ENCODE data around the gene TLE2.
A peak's percentile ranks its signal among the peaks of the same experiment; 100 is the strongest.
"Not testable (repeated sequence)": the region's sequence is repeated elsewhere in the genome, so short reads cannot be mapped to it uniquely, and the experiment has no call there.

TLE2 gene

DNA sequence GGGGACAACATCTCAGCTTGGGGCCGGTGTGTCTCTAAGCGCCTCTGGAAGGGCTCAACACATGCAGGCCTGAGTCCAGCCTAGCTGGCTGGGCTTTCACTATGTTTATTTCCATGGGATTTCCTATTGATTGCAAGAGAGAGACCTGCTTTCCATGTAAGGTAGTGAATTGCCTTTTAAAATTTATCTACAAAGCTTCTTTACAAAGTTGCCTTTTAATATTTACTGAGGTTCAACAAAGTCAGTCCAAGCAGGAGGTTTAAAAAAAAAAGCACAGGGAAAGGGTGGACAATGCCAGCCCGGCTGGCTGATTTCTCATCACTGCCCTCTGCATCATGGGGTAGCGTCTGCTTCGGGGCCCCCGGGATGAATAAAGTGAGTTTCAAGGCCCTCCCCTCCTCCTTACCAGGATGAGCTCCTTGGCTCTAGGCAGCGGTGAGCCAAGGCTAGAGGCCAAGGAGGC lies 15.8 kb downstream of the TLE2 start:
- DNase-seq (ENCODE audit: low read depth in 2 of 2), result no peak

- DNase-seq (ENCODE audit: low read depth in 2 of 2), result no peak
Measured at GRCh38 chr19:3012621-3013262, 16.3 kb downstream of the TLE2 start.

GRCh38 chr19:3012059-3012458 lies 17.0 kb downstream of the TLE2 start:
- not testable (repeated sequence) for DNase-seq (ENCODE audit: low read depth in 2 of 2)

- DNase-seq (ENCODE audit: low read depth in 2 of 2), result no peak
Measured at GRCh38 chr19:3010871-3011270, 18.2 kb downstream of the TLE2 start.

DNA sequence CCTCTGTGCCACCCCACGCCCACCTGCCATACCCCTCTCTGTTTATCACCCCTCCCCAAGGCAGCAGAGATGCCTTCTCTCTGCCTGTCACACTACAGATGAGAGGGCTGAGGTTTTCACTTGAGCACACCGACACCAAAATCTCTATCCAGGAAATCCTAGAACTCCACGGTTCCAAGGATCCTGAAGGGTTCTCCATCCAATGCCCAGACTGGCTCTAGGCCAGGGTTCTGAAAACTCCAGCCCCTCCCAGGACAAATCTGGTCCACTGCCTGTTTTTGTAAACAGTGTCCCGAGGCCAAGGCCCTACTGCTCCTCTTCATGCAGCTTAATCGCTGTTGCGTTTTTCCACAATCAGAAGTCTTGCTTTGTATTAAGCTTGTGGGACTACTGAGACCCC lies 20.1 kb downstream of the TLE2 start:
- no peak for DNase-seq (ENCODE audit: low read depth in 2 of 2)

GRCh38 chr19:3007975-3008374 lies 21.1 kb downstream of the TLE2 start:
- DNase-seq (ENCODE audit: low read depth in 2 of 2), result no peak

DNA sequence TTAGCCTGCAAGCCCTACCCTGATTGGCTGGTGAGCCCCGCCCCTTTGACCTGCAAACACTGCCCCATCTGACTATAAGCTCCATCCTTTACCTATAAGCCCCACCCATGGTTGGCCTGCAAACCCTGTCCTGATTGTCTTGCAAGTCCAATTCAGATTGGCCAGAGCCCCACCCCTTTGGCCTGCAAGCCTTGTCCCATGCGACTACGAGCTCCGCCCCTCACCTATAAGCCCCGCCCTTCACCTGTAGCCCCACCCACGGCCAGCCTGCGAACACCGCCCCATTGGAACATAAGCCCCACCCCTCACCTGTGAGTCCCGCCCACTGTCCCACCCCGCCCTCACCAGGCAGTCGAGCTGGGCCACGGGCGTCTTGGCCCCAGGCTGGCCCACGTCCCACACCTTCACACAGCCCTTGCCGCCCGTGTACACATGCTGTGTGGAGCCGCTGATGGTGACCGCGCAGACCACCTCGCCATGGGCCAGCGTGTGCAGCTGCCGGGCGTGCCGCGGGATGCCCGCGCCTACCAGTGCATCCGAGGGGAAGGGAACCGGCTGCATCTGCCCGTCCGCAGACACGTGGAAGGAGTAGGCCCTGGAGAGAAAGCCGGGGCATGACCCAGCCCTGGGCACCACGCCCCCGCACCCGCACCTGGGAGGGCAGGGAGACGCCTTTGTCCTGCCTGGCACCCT lies 22.9 kb downstream of the TLE2 start:
- peak; percentile 29 for DNase-seq (ENCODE audit: low read depth in 2 of 2)

- no peak for DNase-seq (ENCODE audit: low read depth in 2 of 2)
Measured at GRCh38 chr19:3005345-3005744, 23.7 kb downstream of the TLE2 start.

DNA sequence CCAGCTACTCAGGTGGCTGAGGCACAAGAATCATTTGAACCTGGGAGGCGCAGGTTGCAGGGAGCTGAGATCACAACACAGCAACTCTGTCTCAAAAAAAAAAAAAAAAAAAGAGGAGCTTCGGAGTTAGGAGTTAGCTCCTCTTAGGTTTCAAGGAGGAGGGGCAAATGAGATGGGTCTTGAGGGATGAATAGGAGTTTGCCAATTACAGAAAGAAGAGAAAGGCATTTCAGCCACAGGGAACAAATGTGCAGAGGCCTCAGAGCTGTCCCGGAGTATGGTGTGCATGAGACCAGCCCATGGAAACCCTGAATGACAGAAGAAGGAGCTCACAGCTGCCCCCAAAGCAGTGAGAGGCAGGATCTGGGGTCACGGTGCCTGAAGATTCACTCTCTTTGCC lies 24.6 kb downstream of the TLE2 start:
- no peak for DNase-seq (ENCODE audit: low read depth in 2 of 2)

DNA sequence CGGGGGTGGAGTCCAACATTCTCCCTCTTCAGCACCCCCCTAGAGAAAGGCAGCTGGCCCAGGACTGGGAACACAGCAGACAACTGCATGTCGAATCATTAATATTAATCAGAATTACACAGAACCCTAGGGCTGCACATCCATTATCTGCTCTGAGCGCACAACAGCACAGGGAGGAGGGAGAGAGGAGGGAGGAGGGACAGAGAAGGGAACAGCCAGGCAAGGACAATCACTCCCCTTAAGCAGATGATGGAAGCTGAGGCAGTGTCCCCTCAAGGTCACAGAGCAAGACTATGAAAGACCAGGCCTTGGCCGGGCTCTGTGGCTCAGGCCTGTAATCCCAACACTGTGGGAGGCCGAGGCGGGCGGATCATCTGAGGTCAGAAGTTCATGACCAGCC lies 26.0 kb downstream of the TLE2 start:
- DNase-seq (ENCODE audit: low read depth in 2 of 2), result no peak

DNA sequence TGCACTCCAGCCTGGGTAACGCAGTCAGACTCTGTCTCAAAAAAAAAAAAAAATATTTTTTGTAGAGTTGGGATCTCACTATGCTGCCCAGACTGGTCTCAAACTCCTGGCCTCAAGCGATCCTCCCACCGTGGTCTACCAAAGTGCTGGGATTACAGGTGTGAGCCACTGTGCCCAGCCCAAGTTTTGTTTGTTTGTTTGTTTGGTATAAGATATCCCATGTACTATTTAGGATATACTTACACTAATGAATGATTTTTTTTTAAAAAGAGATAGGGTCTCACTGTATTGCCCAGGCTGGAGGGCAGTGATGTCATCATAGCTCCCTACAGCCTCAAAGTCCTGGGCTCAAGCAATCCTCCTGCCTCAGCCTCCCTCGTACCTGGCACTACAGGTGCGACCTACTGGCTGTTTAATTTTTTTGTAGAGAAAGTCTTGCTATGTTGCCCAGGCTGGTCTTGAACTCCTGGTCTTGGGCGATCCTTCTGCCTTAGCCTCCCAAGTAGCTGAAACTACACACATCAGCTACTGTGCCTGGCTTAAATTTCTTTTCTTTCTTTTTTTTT lies 27.8 kb downstream of the TLE2 start:
- DNase-seq (ENCODE audit: low read depth in 2 of 2), result no peak

- no peak for DNase-seq (ENCODE audit: low read depth in 2 of 2)
Measured at GRCh38 chr19:2998642-2999041, 30.4 kb downstream of the TLE2 start.

- no peak for DNase-seq (ENCODE audit: low read depth in 2 of 2)
Measured at GRCh38 chr19:2997720-2998119, 31.4 kb downstream of the TLE2 start.

GRCh38 chr19:2994588-2995131 lies 34.4 kb downstream of the TLE2 start:
- DNase-seq (ENCODE audit: low read depth in 2 of 2), result no peak

DNA sequence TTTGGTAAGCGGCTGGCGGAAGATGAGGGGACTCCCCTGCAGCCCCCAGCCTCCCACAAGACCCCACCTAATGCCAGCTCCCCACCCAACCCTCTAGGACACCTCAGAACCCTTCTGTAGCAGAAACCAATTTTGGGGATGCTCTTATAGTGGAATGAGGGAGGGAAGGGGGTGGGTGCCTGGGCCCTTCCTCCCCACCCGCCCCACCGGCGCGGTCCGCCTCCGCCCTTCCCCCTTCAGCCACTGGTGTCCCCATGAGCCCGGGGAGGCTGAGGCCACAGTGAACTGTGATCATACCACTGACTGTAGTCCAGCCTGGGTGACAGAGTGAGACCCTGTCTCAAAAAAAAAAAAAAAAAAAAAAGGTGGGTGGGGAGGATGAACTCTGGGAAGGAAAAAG lies 35.5 kb downstream of the TLE2 start:
- DNase-seq (ENCODE audit: low read depth in 2 of 2), result no peak

DNA sequence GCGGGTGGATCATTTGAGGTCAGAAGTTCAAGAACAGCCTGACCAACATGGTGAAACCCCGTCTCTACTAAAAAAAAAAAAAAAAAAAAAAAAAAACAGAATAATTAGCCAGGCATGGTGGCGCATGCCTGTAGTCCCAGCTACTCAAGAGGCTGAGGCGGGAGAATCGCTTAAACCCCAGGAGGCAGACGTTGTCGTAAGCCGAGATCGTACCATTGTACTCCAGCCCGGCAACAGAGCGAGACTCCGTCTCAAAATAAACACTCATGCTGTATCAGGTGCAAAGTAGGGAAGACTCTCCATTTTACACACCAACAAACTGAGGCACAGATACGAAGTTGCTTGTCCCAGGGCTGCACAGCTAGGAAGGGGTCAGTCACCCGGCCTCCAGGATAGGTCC lies 36.1 kb downstream of the TLE2 start:
- DNase-seq (ENCODE audit: low read depth in 2 of 2), result no peak

- not testable (repeated sequence) for DNase-seq (ENCODE audit: low read depth in 2 of 2)
Measured at GRCh38 chr19:2992333-2992732, 36.7 kb downstream of the TLE2 start.

- DNase-seq (ENCODE audit: low read depth in 2 of 2), result no peak
Measured at GRCh38 chr19:2989236-2989946, 39.7 kb downstream of the TLE2 start.

DNA sequence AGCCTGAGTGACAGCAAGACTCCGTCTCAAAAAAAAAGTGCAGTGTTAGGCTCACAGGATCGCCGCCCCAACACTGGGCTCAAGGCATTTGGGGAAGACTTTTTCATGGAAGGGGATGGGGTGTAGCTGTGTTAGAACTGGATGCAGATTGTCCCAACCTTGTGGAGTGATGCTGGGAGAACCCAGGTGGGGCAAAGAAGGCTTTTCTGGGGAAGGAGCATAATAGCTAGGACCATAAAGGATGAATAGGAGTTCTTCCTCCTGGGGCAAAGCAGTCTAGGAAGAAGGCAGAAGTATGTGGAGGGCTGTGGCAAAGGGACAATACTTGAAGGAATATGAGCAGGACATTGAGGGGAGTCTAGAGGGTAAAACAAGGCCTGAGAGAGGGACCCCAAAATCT lies 40.5 kb downstream of the TLE2 start:
- DNase-seq (ENCODE audit: low read depth in 2 of 2), result no peak

DNA sequence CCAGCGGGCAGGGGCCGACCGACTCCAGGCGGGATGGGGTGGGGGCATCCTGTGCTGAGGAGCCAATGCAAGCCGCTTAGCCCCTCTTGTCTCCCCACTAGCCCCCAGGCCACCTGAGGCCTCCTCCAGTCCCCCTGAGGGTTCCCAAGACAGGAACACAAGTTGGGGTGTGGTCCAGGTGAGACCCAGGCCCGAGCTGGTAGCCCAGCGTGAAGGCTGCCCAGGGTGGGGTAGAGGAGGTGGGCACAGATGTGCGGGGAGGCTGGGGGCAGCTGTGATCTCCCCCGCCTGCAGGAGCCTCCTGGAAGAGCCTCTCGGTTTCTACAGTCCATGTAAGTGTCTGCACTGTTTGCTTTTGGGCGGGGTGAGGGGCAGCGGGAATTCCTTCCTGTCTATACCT lies 41.3 kb downstream of the TLE2 start:
- DNase-seq (ENCODE audit: low read depth in 2 of 2), result no peak

GRCh38 chr19:2986951-2987524 lies 42.0 kb downstream of the TLE2 start:
- no peak for DNase-seq (ENCODE audit: low read depth in 2 of 2)

DNA sequence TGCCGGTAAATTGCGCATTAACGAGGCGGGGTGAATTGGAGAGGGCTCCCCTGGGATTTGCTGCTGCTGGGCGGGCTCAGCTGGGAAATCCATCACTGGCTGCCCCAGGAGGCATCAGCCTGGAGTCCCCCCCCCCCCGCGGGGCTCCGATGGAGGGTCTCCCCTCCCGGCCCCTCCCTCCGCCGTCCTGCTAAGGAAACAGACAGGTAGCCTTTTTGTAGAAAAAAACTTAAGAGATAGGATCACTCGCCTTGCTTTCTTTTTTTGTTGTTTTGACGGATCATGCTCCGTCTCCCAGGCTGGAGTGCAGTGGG lies 44.9 kb downstream of the TLE2 start:
- no peak for DNase-seq (ENCODE audit: low read depth in 2 of 2)

Measured in stimulated activated CD4-positive, alpha-beta T cell treated with anti-CD3 and anti-CD28 coated beads, Interleukin-15, amount 100 ng/mL, for 48 hours (primary cell).